ENCODE results near the gene POU5F1. TPM values are rescaled to one million over a fixed set of nuclear protein-coding genes. Genes with fewer than 3 reads are reported as not detected.
"Not testable (repeated sequence)": the region's sequence is repeated elsewhere in the genome, so short reads cannot be mapped to it uniquely, and the experiment has no call there.

The POU5F1 gene
- polyA plus RNA-seq, 3 donors, result 0.20 TPM; not detected in 2

DNA sequence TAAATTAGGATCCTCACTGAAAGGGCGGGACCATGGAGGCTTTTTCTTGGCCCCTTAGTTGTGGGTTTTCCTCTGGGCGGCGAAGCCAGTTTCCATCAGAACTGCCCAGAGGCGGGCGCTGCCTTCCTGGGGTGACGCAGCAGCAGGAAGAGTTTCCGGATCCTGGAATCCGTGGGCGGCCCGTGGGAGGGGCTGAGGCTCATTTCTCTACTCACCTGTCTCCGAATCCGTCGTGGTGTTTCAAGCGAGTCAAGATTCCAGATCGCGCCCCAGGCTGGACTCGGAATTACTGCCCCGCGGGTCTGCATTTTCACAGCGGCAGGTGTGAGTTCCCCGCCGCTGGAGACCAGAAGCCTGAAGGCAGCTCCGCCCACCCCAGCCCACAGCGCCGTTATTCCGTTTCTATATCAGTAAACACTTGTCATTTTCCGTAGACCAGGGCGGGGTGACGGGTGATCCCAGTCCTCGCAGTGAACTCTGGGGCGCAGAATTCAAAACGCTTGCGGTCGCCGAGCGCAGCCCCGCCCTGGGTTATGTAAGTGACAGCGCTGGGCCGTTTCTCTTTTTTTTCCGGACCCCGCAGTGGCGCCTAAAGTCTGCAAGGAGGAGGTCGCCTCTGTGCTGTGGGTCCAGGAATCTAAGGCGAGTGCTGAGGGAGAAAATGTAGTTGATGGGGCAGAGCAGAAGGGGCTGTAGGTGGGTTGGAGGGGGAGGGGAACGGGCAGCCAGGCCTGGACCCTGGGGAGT, 27.2 kb upstream of the POU5F1 start:
- Mint-ChIP-seq H3K9me3 (peaks cover 0 to 9% (median 0%) of the 10 kb centered on the region in 7 donors), H3K27ac (peak overlapping the region; percentile 97 to 100 (median 99)), H3K36me3 (peaks cover 17 to 25% of the 10 kb centered on the region in 2 donors), H3K4me3 (peak overlapping the region; percentile 95), H3K27me3 (ENCODE audit: low read depth in 3 of 3) (peaks cover 0 to 4% (median 0%) of the 10 kb centered on the region in 3 donors), H3K4me1 (peaks cover 60% of the 10 kb centered on the region)
- H3K9me3 ChIP-seq (replicated peaks in 1 of 2; ENCODE audit: control insufficient read depth in 1 of 2, insufficient read depth in 1 of 2, low read length in 2 of 2), result no peaks in the 10 kb centered on the region
- H3K4me1 ChIP-seq (ENCODE audit: control insufficient read depth in 1 of 2, insufficient read depth in 2 of 2, low read length in 2 of 2), result peaks cover 45 to 48% of the 10 kb centered on the region in 2 donors
- H3K9ac ChIP-seq (ENCODE audit: insufficient read depth, low read length, poor library complexity, severe bottlenecking), result peak overlapping the region; percentile 93
- H3K27me3 ChIP-seq (ENCODE audit: control insufficient read depth in 2 of 2, insufficient read depth in 2 of 2, low read length in 2 of 2), result no peaks in the 10 kb centered on the region
- peak overlapping the region; percentile 76 to 91 (median 88) for H3K4me3 ChIP-seq (replicated peaks in 1 of 3; ENCODE audit: low read depth in 2 of 3, low read length in 3 of 3)
- H3K4me2 ChIP-seq (replicated peaks; ENCODE audit: extremely low read depth, low read length, poor library complexity, severe bottlenecking), result peak overlapping the region; percentile 70
- H3K79me2 ChIP-seq (ENCODE audit: insufficient read depth, low read length), result peaks cover 64% of the 10 kb centered on the region
- peaks cover 0 to 9% of the 10 kb centered on the region in 2 donors for H3K36me3 ChIP-seq (replicated peaks in 1 of 2; ENCODE audit: control insufficient read depth in 1 of 2, insufficient read depth in 2 of 2, low read length in 2 of 2)
- intact Hi-C loops (cut with micrococcal nuclease), result loop anchor here (2.0 kb wide), 1 partner anchor 169 kb away; no protein-coding TSS in a partner anchor
- peak; percentile 88 to 91 (median 91) for DNase-seq
- peak overlapping the region; percentile 95 to 98 for H3K27ac ChIP-seq (ENCODE audit: low read depth in 1 of 2, low read length in 2 of 2)
- H2AFZ ChIP-seq (ENCODE audit: insufficient read depth, low read depth, low read length, poor library complexity, severe bottlenecking), result peak overlapping the region; percentile 63
- peaks cover 3% of the 10 kb centered on the region for H4K20me1 ChIP-seq (ENCODE audit: insufficient read depth, low read length)
- TF ChIP-seq, protein P1, sequence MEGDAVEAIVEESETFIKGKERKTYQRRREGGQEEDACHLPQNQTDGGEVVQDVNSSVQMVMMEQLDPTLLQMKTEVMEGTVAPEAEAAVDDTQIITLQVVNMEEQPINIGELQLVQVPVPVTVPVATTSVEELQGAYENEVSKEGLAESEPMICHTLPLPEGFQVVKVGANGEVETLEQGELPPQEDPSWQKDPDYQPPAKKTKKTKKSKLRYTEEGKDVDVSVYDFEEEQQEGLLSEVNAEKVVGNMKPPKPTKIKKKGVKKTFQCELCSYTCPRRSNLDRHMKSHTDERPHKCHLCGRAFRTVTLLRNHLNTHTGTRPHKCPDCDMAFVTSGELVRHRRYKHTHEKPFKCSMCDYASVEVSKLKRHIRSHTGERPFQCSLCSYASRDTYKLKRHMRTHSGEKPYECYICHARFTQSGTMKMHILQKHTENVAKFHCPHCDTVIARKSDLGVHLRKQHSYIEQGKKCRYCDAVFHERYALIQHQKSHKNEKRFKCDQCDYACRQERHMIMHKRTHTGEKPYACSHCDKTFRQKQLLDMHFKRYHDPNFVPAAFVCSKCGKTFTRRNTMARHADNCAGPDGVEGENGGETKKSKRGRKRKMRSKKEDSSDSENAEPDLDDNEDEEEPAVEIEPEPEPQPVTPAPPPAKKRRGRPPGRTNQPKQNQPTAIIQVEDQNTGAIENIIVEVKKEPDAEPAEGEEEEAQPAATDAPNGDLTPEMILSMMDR (IDR thresholded peaks at IDR 0.05), result no peak
- WGBS (ENCODE audit: insufficient coverage), result under 1% methylated on average over 41 of the region's 45 CpGs

DNA sequence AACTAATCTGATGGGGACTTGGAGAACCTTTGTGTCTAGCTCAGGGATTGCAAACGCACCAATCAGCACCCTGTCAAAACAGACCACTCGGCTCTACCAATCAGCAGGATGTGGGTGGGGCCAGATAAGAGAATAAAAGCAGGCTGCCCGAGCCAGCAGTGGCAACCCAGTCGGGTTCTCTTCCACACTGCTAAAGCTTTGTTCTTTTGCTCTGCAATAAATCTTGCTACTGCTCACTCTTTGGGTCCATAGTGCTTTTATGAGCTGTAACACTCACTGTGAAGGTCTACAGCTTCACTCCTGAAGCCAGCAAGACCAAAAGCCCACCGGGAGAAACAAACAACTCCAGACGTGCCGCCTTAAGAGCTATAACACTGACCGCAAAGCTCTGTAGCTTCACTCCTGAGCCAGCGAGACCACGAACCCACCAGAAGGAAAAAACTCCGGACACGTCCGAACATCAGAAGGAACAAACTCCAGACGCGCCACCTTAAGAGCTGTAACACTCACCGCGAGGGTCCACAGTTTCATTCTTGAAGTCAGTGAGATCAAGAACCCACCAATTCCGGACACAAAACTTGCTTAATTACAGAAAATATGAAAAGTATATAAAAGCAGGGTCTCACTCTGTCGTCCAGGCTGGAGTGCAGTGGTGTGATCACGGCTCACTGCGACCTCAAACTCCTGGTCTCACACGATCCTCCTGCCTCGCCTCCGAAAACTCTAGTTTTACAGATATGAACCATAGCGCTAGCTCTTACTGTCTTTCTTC, 26.0 kb upstream of the POU5F1 start:
- Mint-ChIP-seq H3K27ac (peak overlapping the region; percentile 16 to 100 (median 99)), H3K4me1 (peaks cover 47% of the 10 kb centered on the region), H3K36me3 (peaks cover 13 to 20% of the 10 kb centered on the region in 2 donors), H3K4me3 (peak overlapping the region; percentile 95)
- not testable (repeated sequence) for H4K20me1 ChIP-seq (ENCODE audit: insufficient read depth, low read length); H3K27me3 Mint-ChIP-seq (ENCODE audit: low read depth in 3 of 3); H3K27me3 ChIP-seq (ENCODE audit: control insufficient read depth in 2 of 2, insufficient read depth in 2 of 2, low read length in 2 of 2); H3K9me3 ChIP-seq (replicated peaks in 1 of 2; ENCODE audit: control insufficient read depth in 1 of 2, insufficient read depth in 1 of 2, low read length in 2 of 2); H3K9me3 Mint-ChIP-seq; H3K9ac ChIP-seq (ENCODE audit: insufficient read depth, low read length, poor library complexity, severe bottlenecking); H2AFZ ChIP-seq (ENCODE audit: insufficient read depth, low read depth, low read length, poor library complexity, severe bottlenecking); DNase-seq; H3K36me3 ChIP-seq (replicated peaks in 1 of 2; ENCODE audit: control insufficient read depth in 1 of 2, insufficient read depth in 2 of 2, low read length in 2 of 2)
- Histone ChIP-seq H3K4me2 (replicated peaks; ENCODE audit: extremely low read depth, low read length, poor library complexity, severe bottlenecking) (peak overlapping the region; percentile 70), H3K79me2 (ENCODE audit: insufficient read depth, low read length) (peaks cover 52% of the 10 kb centered on the region), H3K4me1 (ENCODE audit: control insufficient read depth in 1 of 2, insufficient read depth in 2 of 2, low read length in 2 of 2) (peaks cover 32 to 35% of the 10 kb centered on the region in 2 donors), H3K4me3 (replicated peaks in 1 of 3; ENCODE audit: low read depth in 2 of 3, low read length in 3 of 3) (peak overlapping the region in 1 of 3 experiments; percentile 91), H3K27ac (ENCODE audit: low read depth in 1 of 2, low read length in 2 of 2) (peak overlapping the region; percentile 95 to 98)
- WGBS (ENCODE audit: insufficient coverage), result 76% methylated on average over 14 of the region's 25 CpGs
- intact Hi-C loops (cut with micrococcal nuclease), result loop anchor here (2.0 kb wide), 1 partner anchor 170 kb away; no protein-coding TSS in a partner anchor

DNA sequence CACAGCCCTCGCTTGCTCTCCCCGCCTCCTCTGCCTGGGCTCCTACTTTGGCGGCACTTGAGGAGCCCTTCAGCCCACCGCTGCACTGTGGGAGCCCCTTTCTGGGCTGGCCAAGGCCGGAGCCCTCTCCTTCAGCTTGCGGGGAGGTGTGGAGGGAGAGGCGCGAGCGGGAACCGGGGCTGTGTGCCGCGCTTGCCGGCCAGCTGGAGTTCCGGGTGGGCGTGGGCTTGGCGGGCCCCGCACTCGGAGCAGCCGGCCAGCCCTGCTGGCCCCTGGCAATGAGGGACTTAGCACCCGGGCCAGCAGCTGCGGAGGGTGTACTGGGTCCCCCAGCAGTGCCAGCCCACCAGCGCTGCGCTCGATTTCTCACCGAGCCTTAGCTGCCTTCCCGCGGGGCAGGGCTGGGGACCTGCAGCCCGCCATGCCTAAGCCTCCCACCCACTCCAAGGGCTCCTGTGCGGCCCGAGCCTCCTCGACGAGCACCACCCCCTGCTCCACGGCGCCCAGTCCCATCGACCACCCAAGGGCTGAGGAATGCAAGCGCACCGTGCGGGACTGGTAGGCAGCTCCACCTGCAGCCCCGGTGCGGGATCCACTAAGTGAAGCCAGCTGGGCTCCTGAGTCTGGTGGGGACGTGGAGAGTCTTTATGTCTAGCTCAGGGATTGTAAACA, 25.0 kb upstream of the POU5F1 start:
- H3K4me3 ChIP-seq (replicated peaks in 1 of 3; ENCODE audit: low read depth in 2 of 3, low read length in 3 of 3); H3K4me3 Mint-ChIP-seq; H3K27ac ChIP-seq (ENCODE audit: low read depth in 1 of 2, low read length in 2 of 2); H3K4me2 ChIP-seq (replicated peaks; ENCODE audit: extremely low read depth, low read length, poor library complexity, severe bottlenecking); H3K36me3 ChIP-seq (replicated peaks in 1 of 2; ENCODE audit: control insufficient read depth in 1 of 2, insufficient read depth in 2 of 2, low read length in 2 of 2); H3K27me3 ChIP-seq (ENCODE audit: control insufficient read depth in 2 of 2, insufficient read depth in 2 of 2, low read length in 2 of 2); DNase-seq; H3K9me3 Mint-ChIP-seq; H2AFZ ChIP-seq (ENCODE audit: insufficient read depth, low read depth, low read length, poor library complexity, severe bottlenecking); H4K20me1 ChIP-seq (ENCODE audit: insufficient read depth, low read length); H3K9me3 ChIP-seq (replicated peaks in 1 of 2; ENCODE audit: control insufficient read depth in 1 of 2, insufficient read depth in 1 of 2, low read length in 2 of 2); intact Hi-C loops (cut with micrococcal nuclease); H3K27me3 Mint-ChIP-seq (ENCODE audit: low read depth in 3 of 3); H3K9ac ChIP-seq (ENCODE audit: insufficient read depth, low read length, poor library complexity, severe bottlenecking); H3K27ac Mint-ChIP-seq: not testable (repeated sequence)
- WGBS (ENCODE audit: insufficient coverage), result 99% methylated on average over 24 of the region's 41 CpGs
- peaks cover 26 to 27% of the 10 kb centered on the region in 2 donors for H3K4me1 ChIP-seq (ENCODE audit: control insufficient read depth in 1 of 2, insufficient read depth in 2 of 2, low read length in 2 of 2)
- Mint-ChIP-seq H3K4me1 (peaks cover 39% of the 10 kb centered on the region), H3K36me3 (peaks cover 7 to 12% of the 10 kb centered on the region in 2 donors)
- H3K79me2 ChIP-seq (ENCODE audit: insufficient read depth, low read length), result peaks cover 42% of the 10 kb centered on the region
